HFF-Myc (cell line): ENCODE results near the gene RBKS.

ENCODE experiments used
- DNase-seq: peaks from one replicate; pipeline ENCODE4 v3.0.0-alpha.2; 2011; ENCODE audit warnings: low read depth; ENCODE audit errors: extremely low read depth
- H3K4me3 ChIP-seq: replicated peaks from 2 replicates; pipeline ENCODE4 v1.5.1; 2011; ENCODE audit warnings: low read depth, mild to moderate bottlenecking, control low read depth, low read length
- TF ChIP-seq, protein P1 (sequence below): IDR thresholded peaks from 2 replicates; pipeline ENCODE4 v1.5.1; 2012; ENCODE audit warnings: mild to moderate bottlenecking, low read depth, low read length, control low read depth; ENCODE audit errors: missing control alignments

RBKS gene

DNA sequence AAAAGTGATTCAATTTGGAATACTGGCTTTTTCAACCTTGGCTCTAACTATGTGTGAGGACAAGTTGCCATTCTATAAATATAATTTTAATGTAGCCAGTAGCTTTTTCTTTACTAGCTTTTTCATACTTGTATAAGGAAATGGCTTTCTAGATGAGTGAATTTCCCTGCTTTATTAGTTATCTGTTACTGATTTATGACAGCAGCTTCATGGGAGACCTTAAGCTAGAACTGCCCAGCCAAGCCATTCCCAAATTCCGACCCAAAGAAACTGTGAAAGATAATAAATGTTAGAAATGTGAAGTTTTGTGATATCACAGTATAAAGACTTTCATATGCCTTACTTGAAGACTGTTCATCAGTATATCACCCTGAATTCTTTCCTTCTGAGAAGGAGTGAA, 32.7 kb upstream of the RBKS start:
- no peak for DNase-seq
- TF ChIP-seq, protein P1, sequence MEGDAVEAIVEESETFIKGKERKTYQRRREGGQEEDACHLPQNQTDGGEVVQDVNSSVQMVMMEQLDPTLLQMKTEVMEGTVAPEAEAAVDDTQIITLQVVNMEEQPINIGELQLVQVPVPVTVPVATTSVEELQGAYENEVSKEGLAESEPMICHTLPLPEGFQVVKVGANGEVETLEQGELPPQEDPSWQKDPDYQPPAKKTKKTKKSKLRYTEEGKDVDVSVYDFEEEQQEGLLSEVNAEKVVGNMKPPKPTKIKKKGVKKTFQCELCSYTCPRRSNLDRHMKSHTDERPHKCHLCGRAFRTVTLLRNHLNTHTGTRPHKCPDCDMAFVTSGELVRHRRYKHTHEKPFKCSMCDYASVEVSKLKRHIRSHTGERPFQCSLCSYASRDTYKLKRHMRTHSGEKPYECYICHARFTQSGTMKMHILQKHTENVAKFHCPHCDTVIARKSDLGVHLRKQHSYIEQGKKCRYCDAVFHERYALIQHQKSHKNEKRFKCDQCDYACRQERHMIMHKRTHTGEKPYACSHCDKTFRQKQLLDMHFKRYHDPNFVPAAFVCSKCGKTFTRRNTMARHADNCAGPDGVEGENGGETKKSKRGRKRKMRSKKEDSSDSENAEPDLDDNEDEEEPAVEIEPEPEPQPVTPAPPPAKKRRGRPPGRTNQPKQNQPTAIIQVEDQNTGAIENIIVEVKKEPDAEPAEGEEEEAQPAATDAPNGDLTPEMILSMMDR: no peak
- H3K4me3 ChIP-seq: no peak overlapping the region

- DNase-seq: no peak
- TF ChIP-seq, protein P1: no peak
- H3K4me3 ChIP-seq: no peak overlapping the region
Measured at GRCh38 chr2:27921880-27922547, 31.8 kb upstream of the RBKS start.

GRCh38 chr2:27921424-27921823, 31.2 kb upstream of the RBKS start:
- no peak for DNase-seq
- H3K4me3 ChIP-seq: no peak overlapping the region
- TF ChIP-seq, protein P1: no peak

GRCh38 chr2:27920148-27920885, 30.1 kb upstream of the RBKS start:
- no peak for DNase-seq
- TF ChIP-seq, protein P1: no peak
- H3K4me3 ChIP-seq: no peak overlapping the region

DNA sequence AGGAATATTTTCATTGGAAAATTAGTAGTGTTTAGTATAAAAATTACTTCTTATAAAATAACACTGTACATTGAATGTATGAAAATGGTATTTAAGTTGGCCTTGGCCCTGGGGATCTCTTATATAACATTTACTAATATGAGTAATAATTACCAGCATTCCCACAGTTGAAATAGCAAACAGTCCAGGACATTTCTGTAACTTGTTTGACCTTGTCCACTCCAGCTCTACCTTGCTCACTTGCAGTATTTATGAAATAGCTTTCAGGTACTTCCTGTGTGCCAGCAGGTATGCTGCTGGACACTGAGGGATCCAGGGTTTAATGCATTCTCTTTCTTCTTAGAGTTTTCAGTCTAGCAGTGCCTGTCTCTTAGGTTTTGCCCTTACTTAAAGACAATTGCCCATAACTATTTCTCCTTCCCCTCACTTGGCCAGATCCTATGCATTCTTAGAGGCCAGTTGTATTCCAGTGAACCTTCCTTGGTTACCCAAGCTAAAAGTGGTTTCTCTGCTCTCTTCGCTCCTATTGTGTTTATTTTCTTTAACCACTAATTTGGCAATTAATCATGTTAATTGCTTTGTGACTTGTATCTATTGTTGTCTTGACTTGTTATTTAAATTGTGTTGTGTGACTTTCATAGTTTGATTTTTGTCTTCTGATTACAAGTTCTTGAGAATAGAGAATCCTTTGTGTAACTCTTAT, 26.3 kb upstream of the RBKS start:
- TF ChIP-seq, protein P1: no peak
- no peak for DNase-seq
- no peak overlapping the region for H3K4me3 ChIP-seq

DNA sequence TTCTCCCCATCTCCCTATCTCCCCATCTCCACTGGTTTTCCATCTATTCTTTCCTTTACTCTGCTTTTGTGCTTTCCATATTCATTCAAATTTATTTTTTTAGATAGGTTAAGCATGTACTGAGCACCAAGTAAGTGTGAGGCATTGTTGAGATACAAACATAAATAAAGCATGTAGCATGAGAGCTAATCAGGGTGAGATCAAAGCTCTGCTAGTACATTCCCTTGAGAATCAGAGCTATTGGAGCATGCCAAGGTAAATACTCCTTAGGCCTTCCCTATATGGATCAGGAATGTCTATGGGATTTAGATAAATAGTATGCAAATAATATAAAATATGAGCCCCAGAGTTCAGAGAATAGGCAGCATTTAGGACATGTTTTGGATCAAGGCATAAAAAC, 25.7 kb upstream of the RBKS start:
- no peak for DNase-seq
- TF ChIP-seq, protein P1: no peak
- H3K4me3 ChIP-seq: no peak overlapping the region
